Caco-2 (cell line): ENCODE results near the gene PLXNA2. TPM values are rescaled to one million over a fixed set of nuclear protein-coding genes. Genes with fewer than 3 reads are reported as not detected.

Source experiments
- BruUV-seq: library from RNA; stranded (reverse); fragments of 400-500 nt; replicated peaks from 2 replicates; lab custom pipeline; 2021; lab: Mats Ljungman, UMichigan
- CTCF ChIA-PET: fragments of 300-600 bp; sonication (Branson Sonifier 250); formaldehyde crosslinking; loops from one replicate; lab custom pipeline; 2022; ENCODE audit warnings: antibody characterized with exemption; lab: Charles Lee
- POLR2A ChIA-PET: fragments of 300-600 bp; sonication (Branson Sonifier 250); formaldehyde crosslinking; loops from one replicate; lab custom pipeline; 2022; ENCODE audit warnings: antibody characterized with exemption; lab: Charles Lee
- DNase-seq, 2 experiments: peaks; one replicate each; pipeline versions ENCODE4 v3.0.0 to v3.0.0-alpha.2; 2020 to 2022
- H3K27me3 ChIP-seq: replicated peaks from 2 replicates; pipeline ENCODE4 v1.6.0; 2011; ENCODE audit warnings: low read length; ENCODE audit not compliant: control insufficient read depth, insufficient read depth
- H3K36me3 ChIP-seq: 2 replicates; pipeline ENCODE4 v1.5.1; 2011; ENCODE audit warnings: low read length; ENCODE audit not compliant: control insufficient read depth, insufficient read depth
- H3K4me1 ChIP-seq: fragments of 250-450 bp; sonication (Bioruptor Pico); 2 replicates; pipeline ENCODE4 v1.5.1; 2020; ENCODE audit warnings: mild to moderate bottlenecking
- H3K4me3 ChIP-seq: 2 replicates; pipeline ENCODE4 v1.5.1; 2011; ENCODE audit warnings: low read depth, mild to moderate bottlenecking, control low read depth, low read length
- H3K9me3 ChIP-seq: fragments of 250-450 bp; sonication (Bioruptor Pico); 2 replicates; pipeline ENCODE4 v1.5.1; 2020; ENCODE audit warnings: mild to moderate bottlenecking, moderate library complexity
- H3K27ac Mint-ChIP-seq: one replicate; pipeline ENCODE4 v1.8.0; 2022; ENCODE audit warnings: mixed read lengths; ENCODE audit not compliant: unreplicated experiment
- H3K27me3 Mint-ChIP-seq: one replicate; pipeline ENCODE4 v1.8.0; 2022; ENCODE audit warnings: mixed read lengths; ENCODE audit not compliant: insufficient read depth, unreplicated experiment
- H3K36me3 Mint-ChIP-seq: one replicate; pipeline ENCODE4 v1.8.0; 2022; ENCODE audit warnings: mild to moderate bottlenecking, mixed read lengths; ENCODE audit not compliant: insufficient read depth, unreplicated experiment
- H3K4me1 Mint-ChIP-seq: one replicate; pipeline ENCODE4 v1.8.0; 2022; ENCODE audit warnings: low read depth, mixed read lengths; ENCODE audit not compliant: unreplicated experiment
- H3K4me3 Mint-ChIP-seq: one replicate; pipeline ENCODE4 v1.8.0; 2022; ENCODE audit warnings: mild to moderate bottlenecking, moderate library complexity, mixed read lengths; ENCODE audit not compliant: unreplicated experiment
- H3K9me3 Mint-ChIP-seq: one replicate; pipeline ENCODE4 v1.8.0; 2022; ENCODE audit warnings: mixed read lengths; ENCODE audit not compliant: unreplicated experiment
- intact Hi-C: fragments of 100-400 bp; cut with micrococcal nuclease; formaldehyde crosslinking; loops from one replicate; pipeline ENCODE4 v1.10.0; 2022; ENCODE audit not compliant: unreplicated experiment
- total RNA-seq: library from RNA; stranded (reverse); gene quantifications from 2 replicates; pipeline ENCODE4 v1.2.3, GENCODE V29; 2022
- TF ChIP-seq, protein P1 (sequence below), 2 experiments: fragments of 200-600 bp in 1 of 2; IDR thresholded peaks; 1 replicate in 1 of 2; 2 replicates in 1 of 2; pipeline versions ENCODE4 v1.5.1 to v1.8.0; 2011 to 2022; ENCODE audit warnings: antibody characterized with exemption in 1 of 2, control low read depth in 1 of 2, inconsistent platforms in 1 of 2, low read depth in 1 of 2, low read length in 1 of 2, mild to moderate bottlenecking in 1 of 2, moderate library complexity in 1 of 2; ENCODE audit not compliant: insufficient read depth in 1 of 2, severe bottlenecking in 1 of 2, unreplicated experiment in 1 of 2

Gene PLXNA2
- total RNA-seq, 1 experiment from 2014 or later = 3.2 TPM

DNA sequence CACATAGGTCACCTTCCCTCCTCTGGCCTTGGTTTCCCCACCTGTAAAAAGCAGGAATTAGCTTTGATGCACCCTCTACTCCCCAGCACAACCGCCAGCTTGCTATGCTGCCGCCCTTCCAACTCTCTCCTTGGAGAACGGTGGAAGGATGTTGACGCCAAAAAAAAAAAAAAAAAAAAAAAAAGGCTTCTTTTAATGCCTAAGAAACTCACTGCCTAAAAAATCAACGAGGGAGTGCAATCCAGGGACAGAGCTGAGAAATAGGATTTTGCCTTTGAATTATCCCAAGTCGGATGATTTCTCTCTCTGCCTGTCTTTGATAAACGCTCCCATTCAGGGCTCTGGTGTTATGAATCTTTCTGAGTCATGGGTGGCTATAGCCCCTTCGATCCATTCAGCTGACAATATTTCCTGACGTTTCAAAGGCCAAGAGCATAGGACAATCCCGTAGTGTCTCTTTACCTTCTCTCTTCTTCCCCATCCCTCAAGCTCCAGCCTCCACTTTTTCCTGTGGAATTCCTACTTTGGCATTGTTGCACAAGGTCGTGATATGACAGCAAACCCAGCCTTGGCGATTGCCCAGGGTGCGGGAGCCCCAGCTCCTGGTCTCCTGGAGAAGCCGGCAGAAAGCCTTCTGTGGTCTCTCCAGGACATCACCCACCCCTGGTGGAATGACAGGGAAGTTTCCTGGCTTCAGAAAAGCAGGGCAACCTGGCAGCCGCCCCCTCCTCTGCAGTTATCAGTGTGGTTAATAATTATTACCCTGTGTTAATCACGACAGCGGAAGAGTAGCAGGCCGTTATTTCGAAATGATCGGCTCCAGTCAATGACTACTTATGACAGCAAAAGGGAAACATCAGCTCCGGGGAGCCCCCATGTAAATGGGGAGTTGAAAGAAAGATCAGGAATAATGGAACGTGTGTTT lies 8.0 kb upstream of the PLXNA2 start:
- H3K4me3 Mint-ChIP-seq = peak overlapping the region; percentile 5
- Histone ChIP-seq H3K36me3 (no peaks in the 10 kb centered on the region), H3K27me3 (no peaks in the 10 kb centered on the region), H3K4me3 (no peak overlapping the region), H3K4me1 (peaks cover 7% of the 10 kb centered on the region), H3K9me3 (no peaks in the 10 kb centered on the region)
- CTCF ChIA-PET = interaction anchor here (0.5 to 1.7 kb wide), 19 partner anchors 8 to 850 kb away, joined by 3 to 19 read pairs (median 5); partner anchors contain the start of gene PLXNA2
- H3K36me3 Mint-ChIP-seq = no peaks in the 10 kb centered on the region
- intact Hi-C loops = no loop called here
- H3K27me3 Mint-ChIP-seq = peaks cover 18% of the 10 kb centered on the region
- no peaks in the 10 kb centered on the region for H3K9me3 Mint-ChIP-seq
- DNase-seq = peak; percentile 83 to 88
- no peak overlapping the region for H3K27ac Mint-ChIP-seq
- TF ChIP-seq, protein P1, sequence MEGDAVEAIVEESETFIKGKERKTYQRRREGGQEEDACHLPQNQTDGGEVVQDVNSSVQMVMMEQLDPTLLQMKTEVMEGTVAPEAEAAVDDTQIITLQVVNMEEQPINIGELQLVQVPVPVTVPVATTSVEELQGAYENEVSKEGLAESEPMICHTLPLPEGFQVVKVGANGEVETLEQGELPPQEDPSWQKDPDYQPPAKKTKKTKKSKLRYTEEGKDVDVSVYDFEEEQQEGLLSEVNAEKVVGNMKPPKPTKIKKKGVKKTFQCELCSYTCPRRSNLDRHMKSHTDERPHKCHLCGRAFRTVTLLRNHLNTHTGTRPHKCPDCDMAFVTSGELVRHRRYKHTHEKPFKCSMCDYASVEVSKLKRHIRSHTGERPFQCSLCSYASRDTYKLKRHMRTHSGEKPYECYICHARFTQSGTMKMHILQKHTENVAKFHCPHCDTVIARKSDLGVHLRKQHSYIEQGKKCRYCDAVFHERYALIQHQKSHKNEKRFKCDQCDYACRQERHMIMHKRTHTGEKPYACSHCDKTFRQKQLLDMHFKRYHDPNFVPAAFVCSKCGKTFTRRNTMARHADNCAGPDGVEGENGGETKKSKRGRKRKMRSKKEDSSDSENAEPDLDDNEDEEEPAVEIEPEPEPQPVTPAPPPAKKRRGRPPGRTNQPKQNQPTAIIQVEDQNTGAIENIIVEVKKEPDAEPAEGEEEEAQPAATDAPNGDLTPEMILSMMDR (IDR thresholded peaks at IDR 0.05; ENCODE audit: insufficient read depth in 1 of 2, low read depth in 1 of 2, low read length in 1 of 2, severe bottlenecking in 1 of 2, unreplicated experiment in 1 of 2) = peak; percentile 86 to 88
- H3K4me1 Mint-ChIP-seq = peaks cover 6% of the 10 kb centered on the region
- POLR2A ChIA-PET = no interaction called here
- no TSS peak for BruUV-seq

DNA sequence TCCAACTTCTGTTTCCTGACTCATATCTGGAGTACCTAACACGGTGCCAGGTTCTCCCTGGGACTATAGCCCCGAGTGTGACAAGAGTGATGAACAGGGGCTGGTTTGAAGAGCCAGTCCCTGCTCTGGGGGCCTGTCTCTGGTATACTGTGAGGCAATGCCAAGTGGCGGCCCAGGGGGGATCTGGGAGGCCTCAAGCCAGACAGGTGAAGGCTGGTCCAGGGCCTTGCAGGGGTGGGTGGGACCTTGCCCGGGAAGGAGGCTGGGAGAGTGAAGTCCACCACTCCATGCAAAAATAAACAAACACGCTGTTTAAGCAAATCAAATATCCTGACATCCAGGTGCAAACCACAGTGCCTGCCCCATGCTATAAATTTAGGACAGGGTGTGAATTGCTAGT lies 6.8 kb upstream of the PLXNA2 start:
- Histone ChIP-seq H3K27me3 (no peaks in the 10 kb centered on the region), H3K4me1 (peaks cover 7% of the 10 kb centered on the region), H3K9me3 (no peaks in the 10 kb centered on the region), H3K36me3 (no peaks in the 10 kb centered on the region), H3K4me3 (no peak overlapping the region)
- H3K4me1 Mint-ChIP-seq = peaks cover 6% of the 10 kb centered on the region
- H3K36me3 Mint-ChIP-seq = no peaks in the 10 kb centered on the region
- no peak overlapping the region for H3K27ac Mint-ChIP-seq
- H3K27me3 Mint-ChIP-seq = peaks cover 19% of the 10 kb centered on the region
- ChIA-PET POLR2A (no interaction called here), CTCF (no interaction called here)
- intact Hi-C loops = no loop called here
- no peak overlapping the region for H3K4me3 Mint-ChIP-seq
- no TSS peak for BruUV-seq
- TF ChIP-seq, protein P1 (IDR thresholded peaks at IDR 0.05; ENCODE audit: insufficient read depth in 1 of 2, low read depth in 1 of 2, low read length in 1 of 2, severe bottlenecking in 1 of 2, unreplicated experiment in 1 of 2) = no peak
- H3K9me3 Mint-ChIP-seq = no peaks in the 10 kb centered on the region
- no peak for DNase-seq

DNA sequence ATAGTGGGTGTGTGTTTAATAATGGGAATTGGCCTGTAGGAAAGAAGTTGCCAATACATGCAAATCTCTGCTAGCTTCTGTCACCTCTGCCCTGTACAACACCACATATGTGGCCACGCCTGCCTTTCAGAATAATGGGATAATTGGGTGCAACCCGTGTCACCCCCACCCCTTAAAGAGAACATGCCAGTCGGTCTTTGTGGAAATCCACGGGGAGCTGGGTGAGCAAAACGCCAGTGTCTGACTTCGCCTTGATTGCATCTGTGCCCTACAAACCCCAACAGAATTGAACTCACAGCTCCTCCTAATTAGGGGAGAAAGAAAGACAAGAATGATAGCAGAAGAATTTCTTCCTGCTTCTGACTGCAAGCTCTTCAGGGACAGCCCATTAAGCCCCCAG lies 6.4 kb upstream of the PLXNA2 start:
- Histone ChIP-seq H3K9me3 (no peaks in the 10 kb centered on the region), H3K4me1 (peaks cover 7% of the 10 kb centered on the region), H3K4me3 (no peak overlapping the region), H3K36me3 (no peaks in the 10 kb centered on the region), H3K27me3 (no peaks in the 10 kb centered on the region)
- Mint-ChIP-seq H3K4me3 (no peak overlapping the region), H3K27ac (no peak overlapping the region), H3K4me1 (peaks cover 6% of the 10 kb centered on the region), H3K36me3 (no peaks in the 10 kb centered on the region), H3K27me3 (peaks cover 19% of the 10 kb centered on the region), H3K9me3 (no peaks in the 10 kb centered on the region)
- ChIA-PET CTCF (no interaction called here), POLR2A (no interaction called here)
- intact Hi-C loops = no loop called here
- BruUV-seq = no TSS peak
- TF ChIP-seq, protein P1 (IDR thresholded peaks at IDR 0.05; ENCODE audit: insufficient read depth in 1 of 2, low read depth in 1 of 2, low read length in 1 of 2, severe bottlenecking in 1 of 2, unreplicated experiment in 1 of 2) = no peak
- no peak for DNase-seq
